Activated CD8-positive, alpha-beta T cell treated with anti-CD3 and anti-CD28 coated beads for 36 hours (primary cell): Measurements from ENCODE around the gene SLC24A3. TPM values are rescaled to one million over a fixed set of nuclear protein-coding genes. Genes with fewer than 3 reads are reported as not detected.

ENCODE experiments used
- ATAC-seq: fragments of 200-7000 bp; cut with Tn5 transposase; one replicate; pipeline ENCODE4 v1.10.0; 2021; ENCODE audit warnings: mild to moderate bottlenecking, moderate library complexity
- CTCF ChIA-PET: fragments of 350-600 bp; sonication (Branson Sonifier 250); formaldehyde crosslinking; loops from one replicate; lab custom pipeline; 2021; ENCODE audit warnings: antibody characterized with exemption; lab: Charles Lee
- POLR2A ChIA-PET: fragments of 350-600 bp; sonication (Branson Sonifier 250); formaldehyde crosslinking; loops from one replicate; lab custom pipeline; 2021; ENCODE audit warnings: antibody characterized with exemption; lab: Charles Lee
- DNase-seq: peaks from one replicate; pipeline ENCODE4 v3.0.0-alpha.2; 2020
- H3K27ac Mint-ChIP-seq: one replicate; pipeline ENCODE4 v1.8.0; 2021; ENCODE audit warnings: mild to moderate bottlenecking, mixed read lengths
- H3K27me3 Mint-ChIP-seq: one replicate; pipeline ENCODE4 v1.8.0; 2021; ENCODE audit warnings: mixed read lengths
- H3K36me3 Mint-ChIP-seq: one replicate; pipeline ENCODE4 v1.8.0; 2021; ENCODE audit warnings: low read depth, mixed read lengths
- H3K4me1 Mint-ChIP-seq: one replicate; pipeline ENCODE4 v1.8.0; 2021; ENCODE audit warnings: low read depth, mixed read lengths
- H3K4me3 Mint-ChIP-seq: one replicate; pipeline ENCODE4 v1.8.0; 2021; ENCODE audit warnings: mild to moderate bottlenecking, moderate library complexity, mixed read lengths
- H3K9me3 Mint-ChIP-seq: one replicate; pipeline ENCODE4 v1.8.0; 2021; ENCODE audit warnings: mixed read lengths
- intact Hi-C: fragments of 100-400 bp; cut with micrococcal nuclease; formaldehyde crosslinking; loops from one replicate; pipeline ENCODE4 v1.10.0; 2022
- total RNA-seq, 2 experiments: library from RNA; stranded (reverse); gene quantifications; one replicate each; pipeline ENCODE4 v1.2.3, GENCODE V29; 2021
- TF ChIP-seq, protein P1 (sequence below): fragments of 200-600 bp; IDR thresholded peaks from one replicate; pipeline ENCODE4 v1.8.0; 2022; ENCODE audit warnings: antibody characterized with exemption, mild to moderate bottlenecking

Gene SLC24A3
- total RNA-seq, 2 experiments from 2014 or later: not detected

DNA sequence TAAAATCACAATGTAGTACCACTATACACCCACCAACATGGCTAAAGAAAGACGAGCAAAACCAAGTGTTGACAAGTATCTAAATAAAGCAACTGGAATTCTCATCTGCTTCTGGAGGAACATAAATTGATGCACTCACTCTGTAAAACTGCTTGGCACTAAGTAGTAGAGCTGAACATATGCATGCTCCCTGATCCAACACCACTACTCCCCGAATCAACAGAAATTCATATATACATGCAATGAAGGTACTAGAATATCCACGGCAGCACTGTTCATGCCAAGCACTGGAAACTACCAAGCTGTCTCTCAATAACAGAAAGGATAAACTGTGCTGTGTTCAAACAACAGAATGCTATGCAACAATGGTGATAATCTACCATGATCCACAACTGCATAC lies 326.1 kb downstream of the SLC24A3 start:
- ChIA-PET POLR2A (no interaction called here), CTCF (no interaction called here)
- no peak overlapping the region for H3K27ac Mint-ChIP-seq
- no peak for ATAC-seq
- TF ChIP-seq, protein P1, sequence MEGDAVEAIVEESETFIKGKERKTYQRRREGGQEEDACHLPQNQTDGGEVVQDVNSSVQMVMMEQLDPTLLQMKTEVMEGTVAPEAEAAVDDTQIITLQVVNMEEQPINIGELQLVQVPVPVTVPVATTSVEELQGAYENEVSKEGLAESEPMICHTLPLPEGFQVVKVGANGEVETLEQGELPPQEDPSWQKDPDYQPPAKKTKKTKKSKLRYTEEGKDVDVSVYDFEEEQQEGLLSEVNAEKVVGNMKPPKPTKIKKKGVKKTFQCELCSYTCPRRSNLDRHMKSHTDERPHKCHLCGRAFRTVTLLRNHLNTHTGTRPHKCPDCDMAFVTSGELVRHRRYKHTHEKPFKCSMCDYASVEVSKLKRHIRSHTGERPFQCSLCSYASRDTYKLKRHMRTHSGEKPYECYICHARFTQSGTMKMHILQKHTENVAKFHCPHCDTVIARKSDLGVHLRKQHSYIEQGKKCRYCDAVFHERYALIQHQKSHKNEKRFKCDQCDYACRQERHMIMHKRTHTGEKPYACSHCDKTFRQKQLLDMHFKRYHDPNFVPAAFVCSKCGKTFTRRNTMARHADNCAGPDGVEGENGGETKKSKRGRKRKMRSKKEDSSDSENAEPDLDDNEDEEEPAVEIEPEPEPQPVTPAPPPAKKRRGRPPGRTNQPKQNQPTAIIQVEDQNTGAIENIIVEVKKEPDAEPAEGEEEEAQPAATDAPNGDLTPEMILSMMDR: no peak
- intact Hi-C loops: no loop called here
- H3K4me3 Mint-ChIP-seq: no peak overlapping the region
- H3K9me3 Mint-ChIP-seq: peaks cover 6% of the 10 kb centered on the region
- DNase-seq: no peak
- peaks cover 13% of the 10 kb centered on the region for H3K4me1 Mint-ChIP-seq
- no peaks in the 10 kb centered on the region for H3K27me3 Mint-ChIP-seq
- no peaks in the 10 kb centered on the region for H3K36me3 Mint-ChIP-seq

DNA sequence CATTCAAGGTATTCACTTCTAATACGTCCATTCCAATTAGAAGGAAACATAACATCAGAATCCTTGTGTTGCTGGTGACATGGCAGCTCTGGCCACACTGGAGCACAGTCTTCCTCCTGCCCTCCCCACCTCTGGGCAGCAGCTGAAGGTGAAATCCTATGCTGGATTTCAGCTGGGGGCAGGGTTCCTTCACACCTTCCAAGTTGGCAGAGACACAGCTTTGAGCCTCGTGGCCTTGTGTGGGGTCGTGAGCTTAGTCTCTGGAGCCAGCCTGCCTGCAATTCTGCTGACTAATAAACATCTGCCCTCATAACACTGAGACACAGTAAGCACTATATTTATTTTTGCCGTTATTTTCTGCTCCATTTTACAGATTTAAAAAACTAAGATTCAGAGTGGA lies 326.7 kb downstream of the SLC24A3 start:
- Mint-ChIP-seq H3K36me3 (no peaks in the 10 kb centered on the region), H3K4me1 (peaks cover 13% of the 10 kb centered on the region), H3K27me3 (no peaks in the 10 kb centered on the region), H3K9me3 (peaks cover 6% of the 10 kb centered on the region), H3K27ac (no peak overlapping the region), H3K4me3 (no peak overlapping the region)
- intact Hi-C loops: no loop called here
- CTCF ChIA-PET: no interaction called here
- POLR2A ChIA-PET: no interaction called here
- DNase-seq (no peak), ATAC-seq (no peak)
- TF ChIP-seq, protein P1: no peak

DNA sequence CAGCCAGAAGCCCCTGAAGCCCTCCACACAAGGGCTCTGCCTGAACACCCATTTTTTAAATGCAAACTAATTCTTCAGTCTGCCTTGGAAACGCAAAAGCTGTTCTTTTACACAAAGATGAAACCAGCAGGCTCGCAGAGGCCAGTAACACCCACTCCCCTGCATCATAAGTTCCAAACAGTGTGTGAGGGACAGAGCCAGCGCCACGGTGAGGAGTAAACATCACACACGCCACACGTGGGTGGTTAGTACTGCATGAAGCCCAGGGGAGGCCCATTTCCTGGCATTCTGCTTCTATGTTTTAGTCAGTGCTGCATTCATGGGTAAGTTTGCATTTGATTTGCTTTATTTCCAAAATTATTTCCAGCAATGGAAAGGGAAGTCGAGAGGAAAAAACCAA lies 327.9 kb downstream of the SLC24A3 start:
- DNase-seq (peak; percentile 76), ATAC-seq (peak; percentile 88)
- Mint-ChIP-seq H3K4me3 (no peak overlapping the region), H3K27me3 (no peaks in the 10 kb centered on the region), H3K9me3 (peaks cover 3% of the 10 kb centered on the region), H3K27ac (no peak overlapping the region), H3K36me3 (no peaks in the 10 kb centered on the region), H3K4me1 (peaks cover 17% of the 10 kb centered on the region)
- POLR2A ChIA-PET: no interaction called here
- TF ChIP-seq, protein P1: no peak
- CTCF ChIA-PET: no interaction called here
- intact Hi-C loops: no loop called here

DNA sequence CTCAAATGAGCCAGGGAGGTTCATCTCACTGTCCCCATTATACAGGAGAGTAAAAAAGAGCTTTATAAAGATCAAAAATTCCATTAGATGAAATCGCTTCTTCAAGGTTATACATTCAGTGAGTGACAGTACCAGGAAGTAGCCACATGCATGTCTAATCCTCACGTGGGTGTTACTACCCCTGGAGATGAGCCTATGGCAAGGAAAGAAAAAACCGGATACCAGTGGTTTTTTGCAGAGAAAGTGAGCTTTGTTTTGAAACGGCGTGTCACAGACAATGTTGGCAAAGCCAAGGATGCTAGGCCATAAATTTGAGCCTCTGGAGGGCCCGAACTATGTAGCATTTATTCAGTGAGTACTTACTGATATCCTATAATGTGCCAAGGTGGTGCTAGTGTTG lies 330.7 kb downstream of the SLC24A3 start:
- Mint-ChIP-seq H3K4me3 (no peak overlapping the region), H3K9me3 (no peaks in the 10 kb centered on the region), H3K27me3 (no peaks in the 10 kb centered on the region), H3K27ac (peak overlapping the region; percentile 37), H3K4me1 (peaks cover 17% of the 10 kb centered on the region), H3K36me3 (no peaks in the 10 kb centered on the region)
- TF ChIP-seq, protein P1: no peak
- intact Hi-C loops: no loop called here
- ATAC-seq: peak; percentile 52
- DNase-seq: no peak
- POLR2A ChIA-PET: no interaction called here
- CTCF ChIA-PET: no interaction called here

DNA sequence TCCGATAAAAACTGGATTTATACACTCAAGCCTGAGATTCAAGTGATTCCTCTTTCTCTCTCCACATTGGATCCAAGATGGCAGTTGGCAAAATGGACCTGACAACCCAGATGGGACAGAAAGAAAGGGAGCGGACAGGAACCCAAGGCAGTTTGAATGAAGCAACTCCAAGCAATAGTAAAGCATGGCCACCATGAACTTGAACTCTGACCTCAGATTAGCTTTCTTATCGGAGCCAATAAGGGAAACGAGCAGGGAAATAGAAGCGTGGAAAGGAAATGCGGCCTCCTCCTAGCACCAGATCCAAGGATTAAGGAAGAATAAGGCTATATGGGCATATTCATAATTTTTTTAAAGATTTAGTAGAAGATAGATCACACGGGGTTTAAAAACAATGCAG lies 332.2 kb downstream of the SLC24A3 start:
- Mint-ChIP-seq H3K27ac (no peak overlapping the region), H3K9me3 (no peaks in the 10 kb centered on the region), H3K4me1 (peaks cover 17% of the 10 kb centered on the region), H3K4me3 (no peak overlapping the region), H3K27me3 (no peaks in the 10 kb centered on the region), H3K36me3 (no peaks in the 10 kb centered on the region)
- no peak for DNase-seq
- ChIA-PET CTCF (no interaction called here), POLR2A (no interaction called here)
- intact Hi-C loops: no loop called here
- no peak for ATAC-seq
- TF ChIP-seq, protein P1: no peak
